Chondrocyte (in vitro differentiated cells): ENCODE data around the gene BHLHE41. TPM values are rescaled to one million over a fixed set of nuclear protein-coding genes. Genes with fewer than 3 reads are reported as not detected.

Experiments used
- DNase-seq: peaks from one replicate; pipeline ENCODE4 v3.0.0; 2021; ENCODE audit warnings: mixed read lengths, low spot score
- H3K27ac Mint-ChIP-seq: one replicate; pipeline ENCODE4 v1.8.0; 2021; ENCODE audit warnings: mild to moderate bottlenecking, moderate library complexity, mixed read lengths; ENCODE audit not compliant: unreplicated experiment
- H3K27me3 Mint-ChIP-seq: 2 replicates; pipeline ENCODE4 v1.8.0; 2021; ENCODE audit warnings: low read depth, mixed read lengths
- H3K36me3 Mint-ChIP-seq: 2 replicates; pipeline ENCODE4 v1.8.0; 2021; ENCODE audit warnings: low read depth, mixed read lengths
- H3K4me1 Mint-ChIP-seq: 2 replicates; pipeline ENCODE4 v1.8.0; 2021; ENCODE audit warnings: low read depth, mild to moderate bottlenecking, mixed read lengths
- H3K4me3 Mint-ChIP-seq: one replicate; pipeline ENCODE4 v1.8.0; 2021; ENCODE audit warnings: mild to moderate bottlenecking, moderate library complexity, mixed read lengths; ENCODE audit not compliant: unreplicated experiment
- H3K9me3 Mint-ChIP-seq: 2 replicates; pipeline ENCODE4 v1.8.0; 2021; ENCODE audit warnings: low read depth, mixed read lengths
- CTCF ChIP-seq: fragments of 200-600 bp; sonication (generic); IDR thresholded peaks from 2 replicates; pipeline ENCODE4 v1.5.0; 2021; ENCODE audit warnings: antibody characterized with exemption, mild to moderate bottlenecking, moderate library complexity
- total RNA-seq: library from RNA; stranded (reverse); gene quantifications from 3 replicates; pipeline ENCODE4 v1.2.1, GENCODE V29; 2021

The BHLHE41 gene
- total RNA-seq, 1 donor from 2014 or later: 6.0 TPM

- Mint-ChIP-seq H3K9me3 (no peaks in the 10 kb centered on the region), H3K27me3 (no peaks in the 10 kb centered on the region), H3K4me1 (peaks cover 18% of the 10 kb centered on the region), H3K4me3 (no peak overlapping the region), H3K36me3 (no peaks in the 10 kb centered on the region), H3K27ac (no peak overlapping the region)
- TF ChIP-seq CTCF: no peak
- no peak for DNase-seq
Measured at GRCh38 chr12:26108915-26109314, 15.9 kb downstream of the BHLHE41 start.

GRCh38 chr12:26106347-26106746 lies 18.5 kb downstream of the BHLHE41 start:
- H3K4me1 Mint-ChIP-seq: peaks cover 5% of the 10 kb centered on the region
- H3K27ac Mint-ChIP-seq: no peak overlapping the region
- H3K36me3 Mint-ChIP-seq: no peaks in the 10 kb centered on the region
- no peak overlapping the region for H3K4me3 Mint-ChIP-seq
- no peaks in the 10 kb centered on the region for H3K9me3 Mint-ChIP-seq
- TF ChIP-seq CTCF: no peak
- no peak for DNase-seq
- H3K27me3 Mint-ChIP-seq: no peaks in the 10 kb centered on the region

GRCh38 chr12:26102953-26103352 lies 21.9 kb downstream of the BHLHE41 start:
- Mint-ChIP-seq H3K27ac (no peak overlapping the region), H3K9me3 (no peaks in the 10 kb centered on the region), H3K36me3 (no peaks in the 10 kb centered on the region), H3K4me1 (no peaks in the 10 kb centered on the region), H3K4me3 (no peak overlapping the region), H3K27me3 (no peaks in the 10 kb centered on the region)
- no peak for TF ChIP-seq CTCF
- no peak for DNase-seq

GRCh38 chr12:26101763-26102162 lies 23.1 kb downstream of the BHLHE41 start:
- no peak overlapping the region for H3K4me3 Mint-ChIP-seq
- no peaks in the 10 kb centered on the region for H3K36me3 Mint-ChIP-seq
- no peaks in the 10 kb centered on the region for H3K27me3 Mint-ChIP-seq
- no peaks in the 10 kb centered on the region for H3K9me3 Mint-ChIP-seq
- no peak overlapping the region for H3K27ac Mint-ChIP-seq
- DNase-seq: no peak
- TF ChIP-seq CTCF: no peak
- H3K4me1 Mint-ChIP-seq: peaks cover 4% of the 10 kb centered on the region

GRCh38 chr12:26101350-26101734 lies 23.5 kb downstream of the BHLHE41 start:
- Mint-ChIP-seq H3K4me1 (peaks cover 4% of the 10 kb centered on the region), H3K4me3 (no peak overlapping the region), H3K9me3 (no peaks in the 10 kb centered on the region), H3K27me3 (no peaks in the 10 kb centered on the region), H3K36me3 (no peaks in the 10 kb centered on the region), H3K27ac (no peak overlapping the region)
- DNase-seq: no peak
- TF ChIP-seq CTCF: no peak
